KG1 (cell line): ENCODE data around the gene DUS1L.

Experiments
- DNase-seq: peaks from one replicate; lab custom pipeline; 2025; lab: John Stamatoyannopoulos, UW

The DUS1L gene

DNA sequence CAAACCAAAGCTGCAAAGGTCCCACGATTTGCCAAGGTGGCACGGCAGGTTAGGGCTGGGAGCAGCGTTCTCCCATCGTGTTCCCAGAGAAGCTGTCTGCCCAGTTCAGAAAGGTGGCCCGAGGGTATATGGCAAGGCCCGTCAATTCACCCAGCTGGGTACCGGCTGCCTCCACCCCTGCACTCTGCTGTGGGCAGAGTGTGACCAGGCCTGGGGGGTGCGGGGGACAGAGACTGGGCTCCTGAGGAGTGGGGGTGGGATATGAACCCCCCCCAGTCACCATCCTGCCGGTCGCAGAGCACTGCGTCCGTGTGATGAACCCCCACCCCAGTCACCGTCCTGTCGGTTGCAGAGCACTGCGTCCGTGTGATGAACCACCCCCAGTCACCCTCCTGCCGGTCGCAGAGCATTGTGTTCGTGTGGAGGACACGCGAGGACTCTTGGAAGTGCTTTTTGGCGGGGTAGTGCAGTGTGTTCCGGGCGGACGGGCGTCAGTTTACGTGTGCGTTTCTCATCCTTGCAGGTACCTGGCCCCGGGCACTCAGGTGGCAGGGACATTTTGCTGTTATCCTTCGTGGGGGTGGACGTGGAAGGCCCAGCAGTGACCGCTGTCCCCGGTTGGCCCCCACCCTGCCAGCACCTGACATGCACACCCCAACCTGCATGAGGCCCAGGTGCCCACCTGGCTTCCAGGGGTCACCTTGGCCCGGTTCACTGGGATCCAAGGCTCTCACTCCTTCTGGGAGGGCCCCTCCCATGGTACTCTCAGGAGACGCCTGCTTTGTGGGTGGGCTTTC, 35.1 kb upstream of the DUS1L start:
- no peak for DNase-seq

DNA sequence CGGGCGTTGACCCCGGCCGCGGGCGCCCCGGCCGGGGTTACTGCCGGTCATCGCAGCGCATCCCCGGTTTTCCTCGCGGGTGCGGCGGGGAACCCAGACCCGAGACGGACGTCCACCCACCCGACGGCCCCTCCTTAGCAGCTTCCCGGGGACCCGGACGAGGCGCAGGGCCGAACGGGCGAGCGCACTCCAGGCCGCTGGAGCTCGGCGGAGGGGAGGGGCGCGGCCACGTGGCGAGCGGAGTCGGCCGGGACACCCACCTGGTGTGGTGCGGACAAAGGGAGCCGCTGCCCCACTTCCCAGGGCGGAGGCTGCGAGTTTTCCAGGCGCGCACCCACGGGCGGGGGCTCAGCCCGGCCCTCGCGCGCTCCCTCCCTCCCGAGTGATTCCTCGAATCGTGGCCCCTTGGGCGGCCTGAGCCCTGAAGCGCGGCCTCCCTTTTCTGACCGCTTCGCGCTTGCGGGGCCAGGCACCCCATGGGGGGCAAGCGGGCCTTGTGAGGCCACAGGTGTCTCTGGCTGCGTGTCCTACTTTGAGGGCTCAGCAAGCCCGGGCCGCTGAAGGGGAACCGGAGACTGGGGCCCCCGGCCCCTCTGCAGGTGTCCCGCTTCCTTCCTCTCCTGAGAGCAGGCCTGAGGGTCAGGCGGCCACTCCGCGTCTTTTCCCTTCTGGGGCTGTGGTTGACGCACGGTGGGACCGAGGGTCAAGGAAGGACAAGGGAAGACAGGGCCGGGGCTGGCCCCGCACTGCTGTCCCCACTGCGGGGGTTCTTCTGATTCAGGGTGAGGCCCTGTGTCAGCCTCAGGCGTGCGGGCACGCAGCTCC, 33.5 kb upstream of the DUS1L start:
- no peak for DNase-seq

DNA sequence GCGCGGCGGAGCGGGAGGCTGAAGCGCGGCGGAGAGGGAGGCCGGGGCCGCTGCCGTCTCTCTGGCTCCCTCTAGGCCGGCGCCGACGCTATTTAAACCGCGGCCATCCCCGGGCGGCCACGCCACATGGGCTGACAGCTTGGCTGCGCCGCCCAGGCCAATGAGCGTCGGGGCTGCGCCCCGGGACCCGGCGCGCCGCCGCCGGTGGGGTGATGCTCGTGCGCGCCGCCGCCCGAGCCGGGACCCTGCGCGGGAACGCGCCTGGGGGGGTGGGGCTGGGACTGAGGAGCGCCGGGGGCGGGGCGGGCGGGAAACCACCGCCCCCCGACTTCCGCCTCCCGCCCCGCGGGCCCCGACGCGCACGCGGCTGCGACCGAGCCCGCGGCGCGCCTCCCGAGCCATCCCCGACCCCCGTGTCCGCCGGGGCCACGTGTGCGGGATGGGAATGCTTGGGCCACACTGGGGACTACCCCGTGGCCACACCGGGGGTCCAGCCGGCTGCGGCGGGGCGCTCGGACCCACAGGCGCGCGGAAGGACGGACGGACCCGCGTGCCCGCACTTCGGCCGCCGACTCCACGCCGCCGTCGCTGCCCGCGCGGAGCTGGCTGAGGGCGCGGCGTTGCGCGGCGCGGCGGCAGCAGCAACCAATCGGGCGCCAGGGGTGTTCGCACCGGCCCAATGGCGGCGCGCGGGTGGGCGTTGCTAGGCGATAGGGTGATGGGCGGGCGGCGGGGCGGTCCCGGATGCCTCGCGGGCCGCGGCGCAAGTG, 32.8 kb upstream of the DUS1L start, which contains the start of gene FASN:
TSS of gene FASN (minus strand) at position 68 of the 770 bp plus-strand sequence. CDS start 1,791 bp downstream, outside the sequence.
- peak; percentile 93 for DNase-seq

DNA sequence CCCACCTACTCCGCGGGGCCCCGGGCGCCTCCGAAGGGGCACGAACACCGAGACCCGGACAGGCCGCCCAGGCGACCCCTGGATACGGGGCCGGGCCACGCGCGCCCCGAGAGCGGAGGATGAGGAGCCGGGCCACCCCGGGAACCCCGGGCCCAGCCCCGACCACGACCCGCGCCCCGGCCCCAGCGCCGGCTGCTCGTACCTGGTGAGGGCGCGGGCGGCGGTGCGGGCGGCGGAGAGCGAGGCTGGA, 32.2 kb upstream of the DUS1L start:
- no peak for DNase-seq

DNA sequence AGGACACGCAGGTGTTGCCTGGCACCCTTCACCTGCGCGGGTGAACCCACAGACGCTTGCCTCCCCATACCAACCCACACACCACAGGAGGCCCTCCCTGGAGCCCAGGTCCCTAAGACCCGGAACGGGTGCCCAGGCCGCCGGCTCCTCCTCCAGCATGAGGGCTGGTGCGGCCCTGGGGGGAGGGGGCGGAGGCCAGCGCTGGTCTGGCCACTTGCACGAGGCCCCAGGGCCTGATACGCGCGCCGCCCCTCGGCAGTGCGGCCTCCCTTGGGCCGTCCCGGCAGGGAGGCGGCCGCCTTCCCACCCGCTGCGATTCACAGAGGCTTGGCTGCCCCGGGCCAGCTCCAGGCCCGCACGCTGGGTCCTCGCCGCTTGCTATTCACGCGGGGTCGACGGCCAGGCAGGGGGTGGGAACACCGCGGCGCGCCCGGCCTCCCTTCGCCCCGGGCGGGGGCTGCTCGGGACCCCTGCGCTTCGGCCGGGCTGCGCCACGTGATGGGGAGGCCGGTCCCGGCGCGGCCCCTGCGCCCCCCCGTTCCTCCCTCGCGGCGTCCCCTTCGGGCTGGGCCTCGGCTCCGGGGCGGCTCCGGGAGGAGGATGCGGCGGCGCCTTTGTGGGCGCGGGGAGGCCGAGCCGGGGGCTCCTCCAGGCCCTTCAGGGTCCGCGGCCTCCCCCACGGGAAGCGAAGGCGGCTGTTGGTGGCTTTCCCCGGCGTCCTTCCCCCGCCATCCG, 31.7 kb upstream of the DUS1L start:
- DNase-seq, result no peak

DNA sequence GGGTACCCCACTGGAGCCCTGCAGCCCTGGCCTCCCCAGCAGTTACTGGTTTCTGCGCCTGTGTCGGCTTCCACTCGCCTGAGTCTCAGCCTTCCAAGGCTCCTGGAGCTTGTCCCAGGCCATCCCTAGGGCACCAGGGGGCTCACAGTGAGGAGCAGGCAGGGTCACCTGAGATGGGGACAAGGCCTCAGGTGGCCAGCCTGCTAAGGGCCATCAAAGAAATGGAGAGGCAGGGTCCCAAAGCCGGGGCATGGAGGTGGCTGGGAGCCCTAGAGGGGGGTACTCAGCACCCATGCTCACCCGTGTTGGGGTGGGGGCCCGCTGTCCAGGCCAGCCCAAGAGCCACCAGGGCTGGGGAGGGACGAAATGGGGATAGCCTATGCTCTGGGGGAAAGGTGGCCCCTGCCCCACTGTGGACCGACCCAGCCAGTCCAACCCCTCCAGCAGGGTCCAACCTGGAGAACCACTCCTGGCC, 31.1 kb upstream of the DUS1L start:
- no peak for DNase-seq

DNA sequence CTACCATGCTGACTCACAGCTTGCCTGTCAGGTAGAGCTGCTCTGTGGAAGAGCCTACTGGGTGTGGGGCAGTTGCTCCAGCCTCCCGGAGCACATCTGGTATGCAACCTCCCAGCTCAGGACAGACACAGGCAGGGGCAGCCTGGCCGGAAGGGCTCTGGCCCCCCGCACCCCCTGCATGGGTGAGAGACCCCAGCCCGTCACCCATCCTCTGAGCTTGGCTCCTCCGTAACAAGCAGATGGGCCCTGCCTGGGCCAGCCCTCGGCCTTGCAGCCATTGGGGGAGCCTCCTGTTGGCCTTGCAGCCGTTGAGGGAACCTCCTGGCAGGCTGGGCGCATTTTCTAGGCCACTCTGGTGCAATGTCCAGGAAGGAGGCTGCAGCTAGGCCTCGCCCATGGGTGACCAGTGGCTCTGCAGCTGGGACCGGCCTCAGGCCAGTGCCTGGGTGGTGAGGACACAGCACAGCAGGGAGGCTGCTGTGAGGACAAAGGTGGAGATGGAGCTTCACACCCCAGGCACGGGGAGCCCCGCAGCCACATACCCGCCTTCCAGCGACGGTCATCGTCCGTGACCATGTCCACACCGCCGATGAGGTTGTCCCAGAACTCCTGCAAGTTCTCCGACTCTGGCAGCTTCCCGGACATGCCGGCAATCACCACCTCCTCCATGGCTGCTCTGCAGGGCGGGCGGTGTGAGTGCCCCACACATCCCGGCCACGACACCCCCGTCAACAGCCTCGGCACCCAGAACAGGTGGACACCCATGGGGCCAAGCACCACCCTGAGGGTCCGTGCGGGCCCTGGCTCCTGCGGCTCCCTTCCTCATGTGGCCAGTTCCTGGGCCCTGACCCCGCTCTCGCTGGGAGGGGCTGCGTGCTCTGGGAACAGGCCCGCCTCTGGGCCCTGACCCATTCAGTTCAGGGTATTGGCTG, 30.4 kb upstream of the DUS1L start:
- no peak for DNase-seq

DNA sequence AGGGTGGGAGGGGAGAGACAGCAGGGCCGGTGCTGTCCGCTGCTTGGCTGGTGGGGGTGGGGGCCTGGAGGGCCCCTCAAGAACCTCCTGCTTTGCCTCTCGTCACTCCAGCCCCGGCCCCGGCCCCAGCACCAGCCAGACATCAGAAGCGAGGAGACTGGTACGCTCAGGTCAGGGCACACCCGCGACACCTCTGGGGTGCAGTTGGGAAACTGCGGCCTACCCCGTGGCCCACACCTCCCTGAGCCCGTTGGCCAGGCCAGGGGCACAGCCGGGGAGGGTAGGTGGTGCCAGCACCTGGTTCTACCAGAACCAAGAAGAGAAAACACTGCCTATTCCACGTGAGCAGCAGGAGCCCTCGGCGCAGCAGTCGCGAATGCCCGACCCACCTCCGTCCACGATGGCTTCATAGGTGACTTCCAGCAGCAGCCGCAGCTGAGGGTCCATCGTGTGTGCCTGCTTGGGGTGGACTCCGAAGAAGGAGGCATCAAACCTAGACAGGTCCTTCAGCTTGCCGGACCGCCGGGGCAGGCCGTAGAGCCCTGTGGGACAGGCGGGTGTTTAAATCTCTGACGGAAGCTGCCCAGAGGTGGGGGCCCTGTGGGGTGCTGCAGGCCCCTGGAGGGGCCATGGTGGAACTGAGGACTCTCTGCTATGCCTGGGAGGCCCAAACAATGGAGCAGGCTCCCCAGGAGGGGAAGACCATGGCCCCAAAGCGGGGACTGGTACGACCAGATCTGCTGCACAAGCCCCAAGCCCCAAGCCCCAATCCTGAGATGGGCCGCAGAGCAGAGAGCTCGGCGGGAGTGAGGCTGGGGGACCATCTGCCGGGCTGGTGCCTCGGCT, 29.6 kb upstream of the DUS1L start:
- no peak for DNase-seq

DNA sequence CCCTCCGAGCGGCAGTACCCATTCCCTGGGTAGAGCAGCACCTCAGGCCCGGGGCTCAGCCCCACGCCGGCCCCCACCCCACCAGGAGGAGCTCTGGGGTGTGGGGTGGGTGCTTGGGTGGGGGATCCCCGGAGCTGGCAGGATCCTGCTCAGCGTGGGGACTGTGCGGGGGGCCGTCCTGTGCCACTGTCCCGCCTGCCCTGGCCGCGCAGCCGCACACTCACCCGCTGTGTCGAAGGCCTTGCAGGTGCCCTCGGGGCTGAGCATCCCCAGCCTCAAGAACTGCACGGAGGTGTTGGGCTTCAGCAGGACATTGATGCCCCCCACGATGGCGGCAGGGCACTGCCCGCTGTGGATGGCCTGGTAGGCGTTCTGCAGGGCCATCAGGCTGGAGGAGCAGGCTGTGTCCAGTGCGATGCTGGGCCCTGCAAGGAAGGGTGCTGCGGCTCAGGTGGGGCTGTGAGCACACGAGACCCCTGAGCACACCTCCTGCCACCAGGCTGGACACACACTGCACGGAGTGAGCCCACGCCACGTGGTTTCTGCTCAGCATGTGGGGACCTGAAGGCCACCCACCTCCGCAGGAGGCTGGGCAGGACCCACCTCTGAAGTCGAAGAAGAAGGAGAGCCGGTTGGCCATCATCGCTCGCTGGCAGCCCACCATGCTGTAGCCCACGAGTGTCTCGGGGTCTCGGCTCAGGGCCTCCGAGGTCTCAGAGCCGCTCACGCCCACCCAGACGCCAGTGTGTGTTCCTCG, 27.6 kb upstream of the DUS1L start:
- DNase-seq, result no peak

DNA sequence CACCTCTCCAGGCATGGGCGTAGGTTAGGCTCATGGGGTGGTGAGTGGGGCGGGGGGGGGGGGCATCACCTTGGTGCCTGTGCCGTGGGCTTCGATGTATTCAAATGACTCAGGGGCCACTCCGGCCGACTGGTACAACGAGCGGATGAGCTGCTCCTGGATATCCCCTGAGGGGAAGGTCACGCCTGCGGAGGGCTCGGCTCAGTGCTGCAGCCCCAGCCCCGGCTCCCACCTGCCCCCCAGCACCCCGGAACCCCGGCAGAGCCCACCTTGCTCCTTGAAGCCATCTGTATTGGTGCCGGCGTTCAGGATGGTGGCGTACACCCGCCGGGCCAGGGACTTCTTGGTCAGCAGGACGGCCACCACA, 27.0 kb upstream of the DUS1L start:
- DNase-seq, result no peak

DNA sequence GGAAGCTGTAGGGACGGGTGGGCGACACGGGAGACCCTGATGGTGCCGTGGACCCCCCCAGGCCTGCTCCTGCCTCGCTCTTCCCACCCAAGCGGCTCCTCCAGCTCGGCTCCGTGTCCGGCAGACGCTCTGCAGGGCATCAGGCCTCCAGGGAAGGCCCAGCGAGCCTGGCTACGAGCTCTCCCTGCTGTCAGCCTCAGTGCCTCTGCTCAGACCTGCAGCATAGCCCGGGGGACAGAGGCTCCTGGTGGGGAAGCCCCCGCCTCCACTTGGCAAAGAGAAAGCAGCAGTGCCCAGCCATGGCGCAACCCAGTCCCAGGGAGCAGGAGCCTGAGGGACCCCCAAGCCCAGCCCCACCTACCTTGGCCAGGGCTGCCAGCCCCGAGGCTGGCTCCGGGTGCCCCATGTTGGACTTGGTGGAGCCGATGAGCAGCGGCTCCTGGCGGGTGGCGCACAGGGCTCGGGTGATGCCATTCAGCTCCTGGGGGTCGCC, 26.5 kb upstream of the DUS1L start:
- DNase-seq, result no peak

DNA sequence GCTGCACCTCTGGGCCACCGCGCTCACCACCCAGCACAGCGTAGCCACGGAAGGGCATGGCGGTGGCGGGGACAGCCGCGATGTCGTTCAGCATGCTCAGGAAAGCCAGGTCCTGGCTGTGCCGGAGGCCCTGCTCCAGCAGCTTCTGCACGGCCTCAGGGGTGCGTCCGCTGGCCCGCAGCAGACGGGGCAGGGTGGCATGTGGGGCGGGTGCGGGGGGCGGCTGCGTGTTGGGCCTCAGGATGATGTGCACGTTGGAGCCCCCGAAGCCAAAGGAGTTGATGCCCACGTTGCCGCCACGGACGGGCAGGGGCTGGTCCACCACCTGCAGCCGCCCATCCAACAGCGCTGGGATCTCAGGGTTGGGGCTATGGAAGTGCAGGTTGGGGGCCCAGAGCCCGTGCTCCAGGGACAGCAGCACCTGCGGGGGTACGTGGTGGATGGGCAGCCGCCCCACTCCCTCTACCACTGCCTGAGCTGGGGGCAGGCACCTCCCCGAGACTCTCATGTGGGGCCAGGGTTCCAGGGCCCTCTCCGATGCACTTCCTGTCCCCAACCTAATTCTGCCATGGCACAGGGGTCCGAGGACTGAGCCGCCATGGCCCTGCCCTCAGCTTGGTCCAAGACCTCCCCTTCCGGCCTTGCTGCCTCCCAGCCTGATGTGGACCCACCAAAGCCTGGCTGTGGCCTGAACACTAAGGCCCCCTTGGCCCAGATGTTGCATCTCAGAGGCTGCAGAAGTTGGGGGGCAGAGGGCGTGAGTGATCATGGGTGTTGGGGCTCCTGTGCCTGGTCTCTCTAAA, 25.9 kb upstream of the DUS1L start:
- DNase-seq, result no peak

DNA sequence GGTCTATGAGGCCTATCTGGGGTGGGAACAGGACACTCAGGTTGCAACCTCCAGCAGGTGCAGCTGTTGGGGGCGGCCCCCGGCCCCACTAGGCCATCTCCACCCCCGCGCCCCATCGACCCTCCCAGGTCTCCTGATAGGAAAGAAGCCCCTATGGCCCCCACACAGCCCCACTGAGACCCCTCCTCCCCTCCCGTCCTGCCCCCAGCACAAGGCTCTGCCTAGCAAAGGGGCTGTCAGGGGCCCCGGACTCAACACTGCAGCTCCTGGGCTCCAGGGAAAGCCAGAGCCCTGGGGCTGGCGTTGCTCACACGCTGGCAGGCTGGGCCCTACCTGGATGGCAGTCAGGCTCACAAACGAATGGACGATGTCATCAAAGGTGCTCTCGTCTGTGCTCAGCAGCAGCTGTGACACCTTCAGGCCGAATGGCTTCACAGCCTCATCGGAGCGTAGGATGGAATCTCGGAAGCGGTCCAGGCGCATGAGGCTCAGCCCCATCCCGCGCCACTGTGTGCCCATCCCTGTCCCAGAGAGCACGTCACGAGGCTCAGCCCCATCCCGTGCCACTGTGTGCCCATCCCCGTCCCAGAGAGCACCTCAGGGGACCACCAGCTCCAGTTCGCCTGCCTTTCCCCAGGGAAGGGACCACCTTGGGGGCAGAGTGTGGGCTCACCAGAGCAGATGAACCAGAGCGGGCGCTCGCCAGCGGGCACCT, 25.1 kb upstream of the DUS1L start:
- DNase-seq, result no peak

DNA sequence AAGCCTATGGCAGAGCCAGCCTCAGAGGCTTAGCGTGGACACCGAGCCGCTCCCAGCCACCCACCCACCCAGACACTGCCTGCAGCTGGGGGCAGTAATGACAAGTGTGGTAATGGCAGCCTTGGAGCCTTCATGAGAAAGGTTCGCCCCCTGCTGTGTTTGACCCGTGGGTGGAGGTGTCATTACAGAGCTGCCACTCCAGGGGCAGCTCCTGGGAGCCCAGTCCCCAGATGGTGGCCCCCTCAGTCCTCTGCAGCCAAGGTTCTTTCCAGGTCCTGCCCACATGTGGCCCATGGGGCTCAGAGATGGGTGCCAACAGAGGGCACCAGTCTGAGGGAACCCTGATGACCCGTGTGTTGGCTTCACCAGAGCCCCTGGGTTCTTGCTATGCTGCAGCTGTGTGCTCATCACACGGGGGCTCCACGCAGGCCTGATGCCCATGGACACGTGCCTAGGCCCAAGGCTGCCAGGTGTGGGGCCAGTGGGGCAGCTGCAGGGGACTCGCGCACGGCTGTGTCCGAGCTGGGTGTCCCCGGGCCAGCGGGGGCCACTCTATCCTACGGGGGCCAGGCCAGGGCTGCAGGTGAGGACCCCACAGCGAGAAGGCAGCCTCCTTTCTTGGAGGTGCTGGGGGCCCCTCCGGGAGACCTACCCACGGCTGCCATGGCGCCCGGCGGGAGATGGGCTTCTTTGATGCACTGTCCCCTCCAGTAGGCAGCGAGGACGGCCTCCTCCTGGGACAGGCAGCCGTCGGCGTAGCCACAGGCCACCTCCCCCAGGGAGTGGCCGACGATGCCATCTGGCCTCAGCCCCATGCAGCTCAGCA, 24.3 kb upstream of the DUS1L start:
- no peak for DNase-seq

DNA sequence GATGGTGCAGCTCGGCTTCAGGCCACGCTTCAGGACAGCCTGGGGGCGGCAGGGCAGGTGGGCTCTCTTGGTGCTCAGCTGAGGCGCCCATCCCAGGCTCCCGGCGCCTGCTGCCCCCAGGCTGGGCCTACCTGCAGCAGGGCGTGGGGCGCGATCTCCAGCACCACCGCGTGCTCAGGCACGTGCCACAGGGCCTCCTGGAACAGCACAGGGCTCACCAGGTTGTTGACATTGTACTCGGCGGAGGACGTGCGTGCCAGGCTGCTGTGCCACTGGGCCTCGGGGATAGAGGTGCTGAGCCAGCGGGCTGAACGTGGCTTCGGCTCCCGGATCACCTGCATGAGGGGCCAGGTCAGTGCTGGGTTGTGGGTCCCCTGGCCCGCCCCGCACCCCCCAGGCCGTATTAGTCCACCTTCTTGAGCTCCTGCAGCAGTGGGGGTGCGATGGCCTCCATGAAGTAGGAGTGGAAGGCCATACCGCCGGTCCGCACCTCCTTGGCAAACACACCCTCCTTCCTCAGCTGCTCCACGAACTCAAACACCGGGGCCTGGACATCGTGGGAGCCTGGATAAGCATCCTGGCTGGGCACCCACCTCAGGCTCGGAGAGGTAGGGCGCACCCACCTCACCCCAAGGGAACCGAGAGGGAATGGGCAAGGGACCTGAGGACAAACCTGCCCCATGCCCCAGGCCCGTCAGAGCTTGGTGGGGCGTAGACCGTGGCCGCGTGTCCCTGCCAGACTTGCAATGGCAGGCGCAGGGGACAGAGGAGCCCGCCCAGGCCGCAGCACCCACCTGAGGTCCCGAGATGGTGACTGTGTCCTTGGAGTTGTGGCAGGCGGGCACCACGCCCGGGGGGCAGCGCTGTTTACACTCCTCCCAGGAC, 23.5 kb upstream of the DUS1L start:
- no peak for DNase-seq
